Prostate gland (tissue), 1 donor: ENCODE results near the gene PTPRD.

Experiments
- POLR2A ChIP-seq: fragments of 450-650 bp; IDR thresholded peaks from one replicate; pipeline ENCODE4 v1.6.1; 2016; ENCODE audit warnings: antibody characterized with exemption, mild to moderate bottlenecking
- POLR2AphosphoS5 ChIP-seq: sonication (generic); formaldehyde crosslinking; IDR thresholded peaks from one replicate; pipeline ENCODE4 v1.6.1; 2017; ENCODE audit warnings: antibody characterized with exemption

DNA sequence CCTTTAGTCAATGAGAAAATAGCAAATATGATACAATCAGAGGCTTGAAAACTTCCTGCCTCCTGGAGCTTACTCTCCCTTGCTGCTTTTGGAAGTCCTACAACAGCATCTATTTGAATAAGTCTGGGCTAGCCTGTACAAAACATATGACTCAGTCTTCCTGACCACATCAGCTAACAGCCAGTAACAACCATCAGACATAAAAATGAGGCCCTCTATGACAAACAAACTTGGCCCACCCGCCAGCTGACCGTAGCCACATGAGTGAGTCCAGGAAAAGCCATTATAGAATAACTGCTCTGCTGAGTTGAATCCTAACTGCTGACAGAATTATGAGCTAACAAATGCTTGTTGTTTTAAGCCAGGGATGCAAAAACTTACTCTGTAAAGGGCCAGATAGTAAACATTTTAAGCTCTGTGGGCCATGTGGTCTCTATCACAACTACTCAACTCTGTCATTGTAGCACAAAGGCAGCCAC lies 347.6 kb downstream of the PTPRD start:
- TF ChIP-seq POLR2AphosphoS5, result no peak
- no peak for TF ChIP-seq POLR2A
